KMS-11 (cell line): ENCODE results near the gene CBLC.
A peak's percentile ranks its signal among the peaks of the same experiment; 100 is the strongest.

Experiments
- H2AFZ ChIP-seq: fragments of 200-600 bp; sonication (generic); 2 replicates; pipeline ENCODE4 v1.6.1; 2016; ENCODE audit warnings: antibody characterized with exemption, mixed run types, low read depth
- H3K27ac ChIP-seq: fragments of 200-600 bp; sonication (generic); 2 replicates; pipeline ENCODE4 v1.6.1; 2016; ENCODE audit warnings: mild to moderate bottlenecking, mixed run types
- H3K27me3 ChIP-seq: fragments of 200-600 bp; sonication (generic); 2 replicates; pipeline ENCODE4 v1.6.1; 2017; ENCODE audit warnings: mild to moderate bottlenecking, low read depth, mixed run types, moderate library complexity; ENCODE audit not compliant: insufficient read depth
- H3K36me3 ChIP-seq: fragments of 200-600 bp; sonication (generic); 2 replicates; pipeline ENCODE4 v1.6.1; 2017; ENCODE audit warnings: mild to moderate bottlenecking, mixed run types; ENCODE audit not compliant: insufficient read depth
- H3K4me1 ChIP-seq: fragments of 200-600 bp; sonication (generic); 2 replicates; pipeline ENCODE4 v1.6.1; 2016; ENCODE audit warnings: mild to moderate bottlenecking, low read depth, mixed run types; ENCODE audit not compliant: poor library complexity, severe bottlenecking
- H3K4me2 ChIP-seq: fragments of 200-600 bp; sonication (generic); 2 replicates; pipeline ENCODE4 v1.7.0; 2016; ENCODE audit warnings: mild to moderate bottlenecking, mixed run types
- H3K4me3 ChIP-seq: fragments of 200-600 bp; sonication (generic); IDR thresholded peaks from 2 replicates; pipeline ENCODE4 v1.6.1; 2017; ENCODE audit warnings: low read depth, low read length, mixed read lengths; ENCODE audit not compliant: insufficient read depth
- H3K79me2 ChIP-seq: fragments of 200-600 bp; sonication (generic); 2 replicates; pipeline ENCODE4 v1.6.1; 2016; ENCODE audit warnings: low read depth, mixed run types; ENCODE audit not compliant: insufficient read depth
- H3K9ac ChIP-seq: fragments of 200-600 bp; sonication (generic); 2 replicates; pipeline ENCODE4 v1.6.1; 2016; ENCODE audit warnings: mild to moderate bottlenecking, mixed run types
- H4K20me1 ChIP-seq: fragments of 200-600 bp; sonication (generic); 2 replicates; pipeline ENCODE4 v1.6.1; 2016; ENCODE audit warnings: mild to moderate bottlenecking, mixed run types; ENCODE audit not compliant: insufficient read depth
- TF ChIP-seq, protein P1 (sequence below): fragments of 200-600 bp; sonication (generic); conservative IDR thresholded peaks from 2 replicates; pipeline ENCODE4 v1.6.1; 2017; ENCODE audit warnings: low read depth, mild to moderate bottlenecking, antibody characterized with exemption, low read length, moderate library complexity, mixed read lengths

Gene CBLC

DNA sequence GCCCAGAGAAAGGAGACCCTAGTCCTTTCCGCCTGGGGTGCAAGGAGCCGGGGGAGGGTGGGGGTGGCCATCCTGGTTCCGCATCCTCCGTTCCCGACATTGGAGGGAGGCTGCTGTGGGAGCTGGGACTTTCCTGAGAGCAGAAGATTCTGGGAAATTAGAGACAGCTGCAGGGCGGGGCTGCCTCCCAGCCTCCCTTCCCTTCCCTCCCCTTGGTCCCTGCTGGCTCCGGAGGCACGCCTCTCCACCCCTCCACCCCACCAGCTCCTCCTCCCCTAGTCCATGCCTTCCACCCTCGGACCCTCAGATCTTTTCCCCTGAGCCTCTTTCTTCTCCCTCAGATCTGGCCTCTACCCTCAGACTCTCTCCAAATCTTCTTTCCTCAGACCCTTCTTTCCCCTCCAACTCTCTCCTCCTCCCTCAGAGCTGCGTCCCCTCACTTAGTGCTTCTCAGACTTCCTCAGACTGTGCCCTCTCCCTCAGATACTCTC, 32.3 kb upstream of the CBLC start:
- Histone ChIP-seq H3K9ac (no peak overlapping the region), H3K4me2 (no peak overlapping the region), H3K27ac (no peak overlapping the region), H3K79me2 (peaks cover 16% of the 10 kb centered on the region), H3K4me3 (no peak overlapping the region), H3K36me3 (no peaks in the 10 kb centered on the region), H3K4me1 (peaks cover 46% of the 10 kb centered on the region), H4K20me1 (no peaks in the 10 kb centered on the region), H2AFZ (no peak overlapping the region), H3K27me3 (no peaks in the 10 kb centered on the region)
- TF ChIP-seq, protein P1, sequence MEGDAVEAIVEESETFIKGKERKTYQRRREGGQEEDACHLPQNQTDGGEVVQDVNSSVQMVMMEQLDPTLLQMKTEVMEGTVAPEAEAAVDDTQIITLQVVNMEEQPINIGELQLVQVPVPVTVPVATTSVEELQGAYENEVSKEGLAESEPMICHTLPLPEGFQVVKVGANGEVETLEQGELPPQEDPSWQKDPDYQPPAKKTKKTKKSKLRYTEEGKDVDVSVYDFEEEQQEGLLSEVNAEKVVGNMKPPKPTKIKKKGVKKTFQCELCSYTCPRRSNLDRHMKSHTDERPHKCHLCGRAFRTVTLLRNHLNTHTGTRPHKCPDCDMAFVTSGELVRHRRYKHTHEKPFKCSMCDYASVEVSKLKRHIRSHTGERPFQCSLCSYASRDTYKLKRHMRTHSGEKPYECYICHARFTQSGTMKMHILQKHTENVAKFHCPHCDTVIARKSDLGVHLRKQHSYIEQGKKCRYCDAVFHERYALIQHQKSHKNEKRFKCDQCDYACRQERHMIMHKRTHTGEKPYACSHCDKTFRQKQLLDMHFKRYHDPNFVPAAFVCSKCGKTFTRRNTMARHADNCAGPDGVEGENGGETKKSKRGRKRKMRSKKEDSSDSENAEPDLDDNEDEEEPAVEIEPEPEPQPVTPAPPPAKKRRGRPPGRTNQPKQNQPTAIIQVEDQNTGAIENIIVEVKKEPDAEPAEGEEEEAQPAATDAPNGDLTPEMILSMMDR, result no peak

GRCh38 chr19:44745887-44746600, 31.6 kb upstream of the CBLC start:
- TF ChIP-seq, protein P1, result no peak
- Histone ChIP-seq H3K36me3 (no peaks in the 10 kb centered on the region), H3K4me3 (no peak overlapping the region), H2AFZ (no peak overlapping the region), H3K79me2 (peaks cover 23% of the 10 kb centered on the region), H3K4me1 (peaks cover 46% of the 10 kb centered on the region), H4K20me1 (no peaks in the 10 kb centered on the region), H3K9ac (no peak overlapping the region), H3K27me3 (no peaks in the 10 kb centered on the region), H3K4me2 (no peak overlapping the region), H3K27ac (no peak overlapping the region)

- Histone ChIP-seq H3K27ac (no peak overlapping the region), H3K27me3 (no peaks in the 10 kb centered on the region), H3K4me2 (peak overlapping the region; percentile 100; the same call in 1 of the 2 replicates)
Observed at GRCh38 chr19:44746616-44746945, 31.1 kb upstream of the CBLC start.

GRCh38 chr19:44746946-44747738, 30.5 kb upstream of the CBLC start:
- Histone ChIP-seq H4K20me1 (no peaks in the 10 kb centered on the region), H3K4me3 (no peak overlapping the region), H3K36me3 (peaks cover 4% of the 10 kb centered on the region; the same call in 1 of the 2 replicates), H3K9ac (peak overlapping the region; percentile 64), H2AFZ (peak overlapping the region; percentile 58; the same call in 1 of the 2 replicates), H3K27ac (peak overlapping the region; percentile 94), H3K27me3 (no peaks in the 10 kb centered on the region), H3K79me2 (peaks cover 34% of the 10 kb centered on the region), H3K4me1 (peaks cover 46% of the 10 kb centered on the region), H3K4me2 (peak overlapping the region; percentile 100)
- TF ChIP-seq, protein P1, result no peak

More at GRCh38 chr19:44746616-44746945, 31.1 kb upstream of the CBLC start:
- peaks cover 46% of the 10 kb centered on the region for H3K4me1 ChIP-seq
- H4K20me1 ChIP-seq, result no peaks in the 10 kb centered on the region
- H2AFZ ChIP-seq, result no peak overlapping the region
- peaks cover 28% of the 10 kb centered on the region for H3K79me2 ChIP-seq
- TF ChIP-seq, protein P1, result no peak
- H3K4me3 ChIP-seq, result no peak overlapping the region
- no peak overlapping the region for H3K9ac ChIP-seq
- no peaks in the 10 kb centered on the region for H3K36me3 ChIP-seq
